DOHH2 (cell line): Measurements from ENCODE around the gene SERPINF2.
A peak's percentile ranks its signal among the peaks of the same experiment; 100 is the strongest.
"Not testable (repeated sequence)": the region's sequence is repeated elsewhere in the genome, so short reads cannot be mapped to it uniquely, and the experiment has no call there.

Experiments used
- H3F3A ChIP-seq: fragments of 200-600 bp; sonication (generic), shearing (Covaris generic); 2 replicates; pipeline ENCODE4 v1.6.0; 2016; ENCODE audit warnings: antibody characterized with exemption, mild to moderate bottlenecking; ENCODE audit not compliant: control insufficient read depth, insufficient read depth
- H3K27ac ChIP-seq: fragments of 200-600 bp; sonication (generic); 2 replicates; pipeline ENCODE4 v1.5.1; 2014; ENCODE audit warnings: low read depth, mild to moderate bottlenecking, low read length, moderate library complexity
- H3K27me3 ChIP-seq: fragments of 200-600 bp; sonication (generic); 2 replicates; pipeline ENCODE4 v1.6.1; 2014; ENCODE audit warnings: mild to moderate bottlenecking, low read length, mixed read lengths; ENCODE audit not compliant: control insufficient read depth
- H3K36me3 ChIP-seq: fragments of 200-600 bp; sonication (generic); 2 replicates; pipeline ENCODE4 v1.6.1; 2014; ENCODE audit warnings: mild to moderate bottlenecking, low read length, moderate library complexity, mixed read lengths; ENCODE audit not compliant: control insufficient read depth
- H3K4me1 ChIP-seq: fragments of 200-600 bp; sonication (generic); 2 replicates; pipeline ENCODE4 v1.6.1; 2014; ENCODE audit warnings: mild to moderate bottlenecking, low read length, mixed read lengths; ENCODE audit not compliant: control insufficient read depth
- H3K4me2 ChIP-seq: fragments of 200-600 bp; sonication (generic); 2 replicates; pipeline ENCODE4 v1.6.0; 2014; ENCODE audit warnings: mild to moderate bottlenecking, low read length, moderate library complexity
- H3K4me3 ChIP-seq: fragments of 200-600 bp; sonication (generic); 2 replicates; pipeline ENCODE4 v1.5.1; 2014; ENCODE audit warnings: mild to moderate bottlenecking, low read length, mixed read lengths
- H3K79me2 ChIP-seq: fragments of 200-600 bp; sonication (generic); 2 replicates; pipeline ENCODE4 v1.6.1; 2014; ENCODE audit warnings: mild to moderate bottlenecking, low read length, mixed read lengths; ENCODE audit not compliant: control insufficient read depth
- H3K9me2 ChIP-seq: fragments of 200-600 bp; sonication (generic); replicated peaks from 2 replicates; pipeline ENCODE4 v1.6.1; 2014; ENCODE audit warnings: mild to moderate bottlenecking, low read length, mixed read lengths; ENCODE audit not compliant: control insufficient read depth
- H3K9me3 ChIP-seq: fragments of 200-600 bp; sonication (generic); 2 replicates; pipeline ENCODE4 v1.6.1; 2014; ENCODE audit warnings: antibody characterized with exemption, low read length, mixed read lengths; ENCODE audit not compliant: control insufficient read depth, insufficient read depth
- H4K20me1 ChIP-seq: fragments of 200-600 bp; sonication (generic); 2 replicates; pipeline ENCODE4 v1.6.0; 2014; ENCODE audit warnings: low read depth, mild to moderate bottlenecking, antibody characterized with exemption, low read length, moderate library complexity; ENCODE audit not compliant: control insufficient read depth, insufficient read depth
- EZH2phosphoT487 ChIP-seq: fragments of 200-600 bp; sonication (generic); IDR thresholded peaks from 2 replicates; pipeline ENCODE4 v1.6.1; 2017; ENCODE audit warnings: borderline replicate concordance, mild to moderate bottlenecking, antibody characterized with exemption, low read length, moderate library complexity, mixed read lengths
- TF ChIP-seq, protein P1 (sequence below): fragments of 200-600 bp; sonication (generic); IDR thresholded peaks from one replicate; pipeline ENCODE4 v1.5.1; 2014; ENCODE audit warnings: antibody characterized with exemption, mild to moderate bottlenecking, low read depth, low read length; ENCODE audit not compliant: poor library complexity, severe bottlenecking

The SERPINF2 gene

DNA sequence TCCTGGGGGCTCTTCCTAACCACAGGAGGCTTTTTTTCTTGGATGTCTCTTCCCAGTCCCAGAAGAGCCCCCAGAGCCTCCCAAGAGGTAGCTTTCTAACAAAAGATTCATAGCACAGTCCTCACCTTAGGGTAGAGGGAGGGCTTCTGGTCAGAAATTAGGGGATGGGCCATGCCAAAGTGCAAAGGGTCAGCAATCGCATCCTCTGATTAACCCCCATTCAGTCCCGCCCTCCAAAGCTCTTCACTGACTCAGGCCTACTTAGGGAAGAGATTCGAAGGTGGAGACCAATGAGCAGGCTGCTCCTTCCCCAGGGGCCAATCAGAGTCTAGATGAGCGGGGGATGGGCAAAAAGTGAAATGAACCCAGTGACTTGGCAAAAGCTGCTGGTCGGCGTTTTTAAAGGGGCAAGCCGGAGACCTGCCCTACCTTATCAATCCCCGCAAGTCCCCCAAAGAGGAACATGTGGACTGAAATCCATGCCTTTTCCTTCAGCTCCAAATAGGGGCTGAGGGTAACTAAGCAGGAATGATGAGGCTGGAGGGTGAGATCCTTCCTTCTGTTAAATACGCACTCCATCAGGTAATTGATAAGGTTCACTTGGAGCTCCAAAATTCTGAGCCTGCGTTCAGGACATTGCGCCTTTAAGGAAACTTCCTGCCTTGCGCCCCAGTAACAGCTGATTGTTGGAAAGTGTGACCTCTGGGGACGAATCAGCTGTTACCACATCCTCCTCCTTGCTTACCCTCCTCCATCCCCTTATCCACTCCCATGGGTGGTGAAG is 25.6 kb upstream of the SERPINF2 start:
- Histone ChIP-seq H3K27me3 (peaks cover 27% of the 10 kb centered on the region), H4K20me1 (no peaks in the 10 kb centered on the region), H3K79me2 (no peaks in the 10 kb centered on the region), H3K27ac (peak overlapping the region; percentile 82), H3K36me3 (no peaks in the 10 kb centered on the region), H3F3A (peaks cover 16% of the 10 kb centered on the region), H3K4me1 (peaks cover 60% of the 10 kb centered on the region), H3K9me2 (no peaks in the 10 kb centered on the region), H3K9me3 (no peaks in the 10 kb centered on the region), H3K4me2 (peak overlapping the region; percentile 93), H3K4me3 (peak overlapping the region; percentile 80)
- TF ChIP-seq EZH2phosphoT487: no peak
- TF ChIP-seq, protein P1, sequence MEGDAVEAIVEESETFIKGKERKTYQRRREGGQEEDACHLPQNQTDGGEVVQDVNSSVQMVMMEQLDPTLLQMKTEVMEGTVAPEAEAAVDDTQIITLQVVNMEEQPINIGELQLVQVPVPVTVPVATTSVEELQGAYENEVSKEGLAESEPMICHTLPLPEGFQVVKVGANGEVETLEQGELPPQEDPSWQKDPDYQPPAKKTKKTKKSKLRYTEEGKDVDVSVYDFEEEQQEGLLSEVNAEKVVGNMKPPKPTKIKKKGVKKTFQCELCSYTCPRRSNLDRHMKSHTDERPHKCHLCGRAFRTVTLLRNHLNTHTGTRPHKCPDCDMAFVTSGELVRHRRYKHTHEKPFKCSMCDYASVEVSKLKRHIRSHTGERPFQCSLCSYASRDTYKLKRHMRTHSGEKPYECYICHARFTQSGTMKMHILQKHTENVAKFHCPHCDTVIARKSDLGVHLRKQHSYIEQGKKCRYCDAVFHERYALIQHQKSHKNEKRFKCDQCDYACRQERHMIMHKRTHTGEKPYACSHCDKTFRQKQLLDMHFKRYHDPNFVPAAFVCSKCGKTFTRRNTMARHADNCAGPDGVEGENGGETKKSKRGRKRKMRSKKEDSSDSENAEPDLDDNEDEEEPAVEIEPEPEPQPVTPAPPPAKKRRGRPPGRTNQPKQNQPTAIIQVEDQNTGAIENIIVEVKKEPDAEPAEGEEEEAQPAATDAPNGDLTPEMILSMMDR: no peak

DNA sequence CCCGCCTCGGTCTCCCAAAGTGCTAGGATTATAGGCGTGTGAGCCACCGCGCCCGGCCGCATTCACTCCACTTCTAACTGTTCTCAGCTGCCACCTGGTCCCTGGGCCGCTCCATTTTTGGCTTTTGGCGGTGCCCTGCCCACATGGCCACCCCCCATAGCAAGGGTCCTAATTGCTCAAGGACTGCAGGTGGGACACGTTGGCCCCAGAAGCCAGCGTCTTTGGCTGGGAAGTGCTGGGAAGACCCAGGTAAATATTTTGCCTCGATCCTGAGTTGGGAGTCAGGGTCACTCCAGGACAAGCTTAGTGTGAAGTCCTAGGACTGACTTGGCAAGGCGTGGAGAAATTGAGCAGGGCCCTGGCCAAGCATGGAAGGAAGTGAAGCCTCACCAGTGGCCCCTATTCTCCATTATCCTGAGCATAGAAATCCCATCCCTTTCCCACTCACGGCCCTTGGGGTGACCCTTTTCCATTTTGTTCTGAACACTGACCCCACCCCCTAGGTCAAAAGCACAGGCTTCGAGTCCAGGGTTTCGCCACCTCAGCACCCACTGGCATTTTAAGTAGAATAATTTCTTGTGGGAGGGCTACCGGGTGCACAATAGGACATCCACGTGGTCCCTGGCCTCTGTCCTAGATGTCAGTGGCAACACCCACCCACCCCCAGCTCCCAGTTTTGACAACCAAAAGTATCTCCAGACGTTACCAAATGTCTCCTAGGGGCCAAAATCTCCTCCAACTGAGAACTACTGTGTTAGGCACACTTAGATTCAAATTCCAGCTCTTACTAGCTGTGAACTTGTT is 24.1 kb upstream of the SERPINF2 start:
- H3K4me1 ChIP-seq: peaks cover 73% of the 10 kb centered on the region
- H3K9me3 ChIP-seq: no peaks in the 10 kb centered on the region
- H3K27ac ChIP-seq: no peak overlapping the region
- H4K20me1 ChIP-seq: no peaks in the 10 kb centered on the region
- no peak overlapping the region for H3K4me2 ChIP-seq
- H3K79me2 ChIP-seq: no peaks in the 10 kb centered on the region
- peaks cover 20% of the 10 kb centered on the region for H3K27me3 ChIP-seq
- TF ChIP-seq, protein P1: no peak
- TF ChIP-seq EZH2phosphoT487: no peak
- peaks cover 29% of the 10 kb centered on the region for H3F3A ChIP-seq
- no peak overlapping the region for H3K4me3 ChIP-seq
- H3K36me3 ChIP-seq: no peaks in the 10 kb centered on the region
- no peaks in the 10 kb centered on the region for H3K9me2 ChIP-seq

DNA sequence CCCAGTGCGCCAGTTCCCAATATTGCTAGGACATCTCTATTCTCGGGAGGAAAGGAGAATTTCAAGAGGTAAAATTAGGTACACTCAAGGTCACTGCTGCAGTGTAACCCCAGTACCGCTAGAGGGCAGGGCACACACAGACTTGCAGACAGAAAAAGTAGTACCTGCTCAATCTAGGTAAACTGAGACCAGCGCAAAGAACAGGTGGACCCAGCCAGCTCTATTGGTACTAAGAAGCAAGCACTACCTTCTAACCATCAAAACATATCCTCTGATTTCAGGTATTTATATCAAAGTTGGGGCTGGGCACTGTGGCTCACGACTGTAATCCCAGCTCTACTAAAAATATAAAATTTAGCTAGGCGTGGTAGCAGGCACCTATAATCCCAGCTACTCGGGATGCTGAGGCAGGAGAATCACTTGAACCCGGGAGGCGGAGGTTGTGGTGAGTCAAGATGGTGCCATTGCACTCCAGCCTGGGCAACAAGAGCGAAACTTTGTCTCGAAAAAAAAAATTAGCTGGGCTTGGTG is 21.8 kb upstream of the SERPINF2 start:
- Histone ChIP-seq H3F3A (peaks cover 31% of the 10 kb centered on the region), H3K9me3 (no peaks in the 10 kb centered on the region), H3K9me2 (no peaks in the 10 kb centered on the region), H3K4me2 (peak overlapping the region; percentile 63), H3K79me2 (peaks cover 12% of the 10 kb centered on the region), H3K4me1 (peaks cover 69% of the 10 kb centered on the region), H4K20me1 (no peaks in the 10 kb centered on the region), H3K4me3 (peak overlapping the region; percentile 56), H3K27ac (peak overlapping the region; percentile 95), H3K27me3 (no peaks in the 10 kb centered on the region), H3K36me3 (peaks cover 8% of the 10 kb centered on the region)
- TF ChIP-seq, protein P1: peak; percentile 98
- TF ChIP-seq EZH2phosphoT487: no peak

DNA sequence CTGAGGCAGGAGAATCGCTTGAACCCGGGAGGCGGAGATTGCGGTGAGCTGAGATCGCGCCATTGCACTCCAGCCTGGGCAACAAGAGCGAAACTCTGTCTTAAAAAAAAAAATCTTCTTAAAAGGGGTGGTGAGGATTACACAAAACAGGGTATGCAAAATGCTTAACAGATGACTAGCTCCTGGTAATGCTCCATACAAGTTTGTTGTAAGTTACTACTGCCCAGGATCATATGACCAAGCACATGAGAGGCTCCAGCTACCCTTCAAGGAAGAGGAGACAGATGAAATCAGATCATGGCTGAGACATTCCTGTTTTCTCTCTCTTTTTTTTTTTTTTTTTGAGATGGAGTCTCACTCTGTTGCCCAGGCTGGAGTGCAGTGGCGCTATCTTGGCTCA is 20.6 kb upstream of the SERPINF2 start:
- not testable (repeated sequence) for H3K9me3 ChIP-seq, H3K9me2 ChIP-seq, H4K20me1 ChIP-seq, H3K27me3 ChIP-seq
- peaks cover 23% of the 10 kb centered on the region for H3K79me2 ChIP-seq
- peak overlapping the region; percentile 95 for H3K27ac ChIP-seq
- peaks cover 76% of the 10 kb centered on the region for H3K4me1 ChIP-seq
- peaks cover 19% of the 10 kb centered on the region for H3K36me3 ChIP-seq
- H3K4me2 ChIP-seq: peak overlapping the region; percentile 63
- H3F3A ChIP-seq: peaks cover 31% of the 10 kb centered on the region
- peak overlapping the region; percentile 45 for H3K4me3 ChIP-seq
